GM12874 (cell line): Measurements from ENCODE around the gene TBP.

ENCODE experiments used
- CTCF ChIP-seq: IDR thresholded peaks from 2 replicates; pipeline ENCODE4 v1.5.1; 2011; ENCODE audit warnings: low read depth, mild to moderate bottlenecking, control low read depth, low read length, moderate library complexity; ENCODE audit not compliant: insufficient read depth

The TBP gene

GRCh38 chr6:170605574-170606259 lies 51.5 kb downstream of the TBP start:
- TF ChIP-seq CTCF = no peak
